Measurements from ENCODE around the gene CTDSPL.

CTDSPL gene

DNA sequence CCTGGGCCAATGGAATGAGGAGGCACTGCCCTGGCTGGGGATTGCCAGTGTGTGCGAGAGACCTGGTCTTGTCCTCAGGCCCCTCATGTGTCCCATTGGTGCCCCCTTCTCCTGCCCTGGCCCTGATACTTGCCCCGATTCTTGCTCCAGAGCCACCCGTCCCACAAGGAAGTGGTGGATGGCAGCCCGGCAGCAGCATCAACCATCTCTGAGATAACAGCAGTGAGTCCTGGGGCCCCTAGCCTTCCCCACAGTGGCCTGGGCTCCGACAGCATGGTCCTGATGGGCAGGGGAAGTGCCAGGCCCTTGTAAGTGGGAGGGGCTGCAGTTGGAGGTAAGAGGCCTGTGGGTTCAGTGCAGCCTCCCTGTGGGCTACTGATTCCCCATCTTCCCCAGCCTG, 144.4 kb downstream of the CTDSPL start:
- no peak for DNase-seq

GRCh38 chr3:38006445-38006995, 144.8 kb downstream of the CTDSPL start:
- no peak for DNase-seq

GRCh38 chr3:38007754-38008090, 146.0 kb downstream of the CTDSPL start:
- no peak for DNase-seq

- DNase-seq, result no peak
Observed at GRCh38 chr3:38008191-38008701, 146.6 kb downstream of the CTDSPL start.

GRCh38 chr3:38008971-38009580, 147.4 kb downstream of the CTDSPL start:
- no peak for DNase-seq

- no peak for DNase-seq
Observed at GRCh38 chr3:38009807-38010591, 148.3 kb downstream of the CTDSPL start.

GRCh38 chr3:38011111-38011510, 149.4 kb downstream of the CTDSPL start:
- no peak for DNase-seq

- DNase-seq, result no peak
Observed at GRCh38 chr3:38015485-38015884, 153.8 kb downstream of the CTDSPL start.

DNA sequence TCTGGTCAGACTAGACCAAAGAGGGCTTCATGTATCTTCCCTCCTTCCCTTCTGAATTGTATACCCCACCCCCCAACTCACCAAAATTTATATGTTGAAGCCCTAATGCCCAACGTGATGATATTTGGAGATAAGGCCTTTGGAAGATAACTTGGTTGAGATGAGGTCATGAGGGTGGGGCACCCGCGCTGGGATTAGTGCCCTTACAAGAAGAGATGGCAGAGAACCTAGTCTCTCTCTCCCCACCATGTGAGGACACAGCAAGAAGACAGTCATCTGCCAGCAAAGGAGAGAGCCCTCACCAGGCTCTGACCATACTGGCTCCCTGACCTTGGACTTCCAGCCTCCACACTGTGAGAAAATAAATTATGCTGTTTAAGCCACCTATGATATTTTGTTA, 154.3 kb downstream of the CTDSPL start:
- no peak for DNase-seq

GRCh38 chr3:38016410-38016809, 154.7 kb downstream of the CTDSPL start:
- DNase-seq, result no peak

- no peak for DNase-seq
Observed at GRCh38 chr3:38016847-38017444, 155.3 kb downstream of the CTDSPL start.

- DNase-seq, result no peak
Observed at GRCh38 chr3:38017445-38018295, 156.0 kb downstream of the CTDSPL start.

GRCh38 chr3:38018296-38019266, 156.9 kb downstream of the CTDSPL start:
- DNase-seq, result no peak

GRCh38 chr3:38019658-38020341, 158.1 kb downstream of the CTDSPL start:
- no peak for DNase-seq

GRCh38 chr3:38020342-38020726, 158.7 kb downstream of the CTDSPL start:
- no peak for DNase-seq

DNA sequence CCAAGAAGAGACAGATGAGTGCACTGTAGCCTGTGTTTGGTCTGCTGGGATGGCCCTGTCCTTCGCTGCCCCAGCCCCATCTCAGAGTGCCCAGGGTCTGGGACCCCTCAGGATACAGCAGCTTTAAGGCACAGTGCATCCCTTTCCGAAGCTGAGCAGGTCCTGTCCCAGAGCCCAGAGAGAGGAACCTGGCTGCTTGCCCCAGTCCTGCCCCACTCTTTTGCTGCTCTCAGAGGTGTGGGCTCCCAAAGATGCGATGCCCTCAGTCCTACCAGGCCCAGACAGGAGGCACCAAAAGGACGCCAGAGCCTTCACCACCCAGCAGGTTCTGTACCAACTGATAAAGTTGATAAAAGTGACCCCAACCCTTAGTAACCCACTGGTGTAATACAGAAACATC, 159.5 kb downstream of the CTDSPL start:
- DNase-seq, result no peak

DNA sequence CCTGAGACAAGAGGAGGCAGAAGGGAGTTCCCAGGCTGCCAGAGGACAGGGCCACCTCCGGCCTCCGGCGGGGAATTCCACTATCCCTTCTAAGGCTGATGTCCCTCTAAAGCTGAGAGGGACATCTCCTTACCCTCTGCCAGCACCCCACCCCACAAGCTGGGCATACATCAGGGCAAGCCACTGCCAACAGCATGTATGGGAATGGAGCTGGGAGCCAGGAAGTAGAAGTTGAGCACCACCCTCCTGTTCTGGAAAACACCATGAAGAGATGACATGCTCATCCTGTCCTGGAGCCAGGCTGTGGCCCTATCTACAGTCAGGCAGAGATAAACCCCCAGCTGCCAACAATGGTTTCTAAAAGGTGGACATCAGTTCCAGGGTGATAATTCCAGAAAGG, 160.6 kb downstream of the CTDSPL start:
- no peak for DNase-seq

DNA sequence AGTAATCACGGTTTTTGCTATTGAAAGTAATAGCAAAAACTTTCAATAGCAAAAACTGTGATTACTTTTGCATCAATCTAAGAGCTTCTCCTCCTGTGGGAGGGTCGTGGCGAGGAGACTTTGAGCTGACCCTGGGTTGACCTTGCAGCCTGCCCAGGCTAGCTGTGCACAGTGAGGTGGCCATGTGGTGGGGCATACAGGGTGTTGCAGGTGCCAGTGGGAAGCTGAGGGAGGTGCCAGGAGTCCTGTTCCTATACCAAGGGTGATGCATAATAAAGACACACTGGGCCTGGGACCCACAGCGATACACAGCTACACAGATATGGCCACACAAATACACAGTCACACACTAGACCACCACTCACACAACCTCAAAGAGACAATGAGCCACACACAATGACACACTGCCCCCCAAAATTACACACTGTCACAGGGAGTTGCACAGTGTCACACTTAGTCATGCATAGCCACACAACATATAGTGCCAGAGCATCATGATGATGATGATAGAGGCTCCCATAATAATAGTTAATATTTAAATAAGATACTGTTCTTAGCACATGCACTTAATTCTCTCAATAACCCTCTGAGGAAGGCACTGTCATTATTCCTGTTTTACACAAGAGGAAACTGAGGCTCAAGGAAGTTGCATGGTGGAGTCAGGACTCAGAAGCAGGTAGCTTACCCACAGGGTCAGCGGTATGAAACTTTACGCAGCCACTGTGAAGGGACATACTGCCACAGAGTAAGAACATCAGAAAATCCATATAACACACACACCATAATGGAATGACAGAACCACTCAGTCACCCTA, 161.4 kb downstream of the CTDSPL start:
- no peak for DNase-seq

GRCh38 chr3:38026856-38027255, 165.2 kb downstream of the CTDSPL start:
- DNase-seq, result no peak
